ENCODE results near the gene RAP2A.

The RAP2A gene

DNA sequence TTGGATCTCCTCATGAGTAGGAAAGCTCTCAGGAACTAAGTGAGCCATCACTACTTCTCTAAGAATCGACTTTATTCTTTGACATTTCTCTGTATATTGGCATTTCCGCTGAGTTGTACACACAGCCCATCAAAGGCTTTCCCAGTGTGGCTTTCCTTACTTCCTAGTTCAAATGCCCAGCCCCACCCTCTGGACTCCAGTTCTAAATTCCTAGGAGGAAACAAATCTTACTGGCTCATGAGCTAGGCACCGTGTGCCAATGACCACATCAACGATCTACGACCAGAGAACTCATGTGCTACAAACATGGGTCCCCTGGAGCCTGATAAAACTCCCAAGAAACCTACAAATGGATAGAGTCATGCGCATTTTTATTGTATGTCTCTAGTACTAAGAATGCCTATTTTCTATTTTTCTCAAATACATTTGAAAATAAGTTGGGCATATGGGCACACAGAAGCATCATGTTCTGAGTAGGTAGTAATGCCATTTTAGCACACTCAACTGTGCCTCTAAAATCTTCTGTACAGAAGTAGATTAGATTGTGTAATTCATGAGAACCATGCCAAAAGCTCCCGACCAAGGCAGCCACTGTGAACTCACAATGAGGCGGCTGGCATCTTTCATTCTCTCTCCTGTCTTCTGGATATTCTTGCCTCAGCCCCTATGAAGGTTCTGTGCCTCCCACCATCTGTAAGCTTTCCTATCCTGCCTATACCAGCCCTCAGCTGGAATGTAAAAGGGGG lies 10.5 kb upstream of the RAP2A start:
- no peak for FAIRE-seq

DNA sequence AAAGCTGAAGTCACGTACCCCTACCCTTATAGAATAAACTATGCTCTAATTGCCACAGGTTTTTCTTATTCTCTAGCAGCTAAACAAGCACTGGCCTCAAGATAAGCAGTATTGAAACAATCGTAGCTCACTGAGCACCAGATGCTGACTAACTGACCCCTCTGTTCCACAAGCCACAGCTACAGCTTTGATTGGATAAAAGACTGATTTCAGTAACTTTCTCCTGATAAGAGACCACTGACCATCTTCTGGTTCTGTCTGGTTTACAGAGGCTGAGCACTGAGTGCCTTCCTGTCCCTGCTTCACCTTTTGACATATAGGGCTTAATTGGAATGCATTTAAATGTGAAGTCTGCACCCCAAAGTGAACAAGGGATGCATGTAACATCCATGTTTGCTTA lies 8.4 kb upstream of the RAP2A start:
- no peak for FAIRE-seq

DNA sequence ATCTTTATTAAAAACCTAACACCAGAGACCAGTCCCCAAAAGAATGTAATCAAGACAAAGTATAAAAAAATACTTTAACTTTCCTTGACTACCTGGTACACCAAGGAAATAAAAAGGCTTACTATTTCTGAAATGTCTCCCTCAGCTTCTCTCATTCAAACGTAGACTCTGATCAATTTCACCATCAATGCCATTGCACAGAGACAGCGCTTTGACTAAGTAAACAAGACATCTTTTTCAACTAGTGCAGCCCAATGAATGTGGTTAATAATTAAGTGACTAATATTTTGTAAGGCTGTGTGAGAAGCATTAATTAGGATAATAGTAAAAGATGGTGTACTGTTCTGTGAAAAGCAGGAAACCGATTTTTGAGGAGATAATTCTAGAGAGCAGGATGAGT lies 7.3 kb upstream of the RAP2A start:
- FAIRE-seq = peak; percentile 76

DNA sequence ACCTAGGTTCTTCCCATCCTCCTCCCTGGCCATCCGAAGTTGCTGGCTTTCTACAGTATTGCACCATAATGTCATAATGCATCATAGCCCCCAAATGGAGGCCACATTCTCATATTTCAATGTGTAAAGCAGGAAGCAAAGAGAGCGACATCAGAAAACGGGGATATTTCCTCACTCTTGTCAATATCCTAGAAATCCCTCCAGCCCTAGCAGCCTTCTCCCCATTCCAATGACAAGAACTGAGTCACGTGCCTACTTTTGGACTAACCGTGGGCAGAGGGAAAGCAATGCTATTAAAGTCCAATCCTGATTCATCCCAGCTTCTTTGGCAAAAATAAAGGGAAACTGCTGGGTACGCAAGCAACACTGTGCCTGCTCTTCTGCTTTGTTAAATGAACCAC lies 4.3 kb upstream of the RAP2A start:
- no peak for FAIRE-seq

DNA sequence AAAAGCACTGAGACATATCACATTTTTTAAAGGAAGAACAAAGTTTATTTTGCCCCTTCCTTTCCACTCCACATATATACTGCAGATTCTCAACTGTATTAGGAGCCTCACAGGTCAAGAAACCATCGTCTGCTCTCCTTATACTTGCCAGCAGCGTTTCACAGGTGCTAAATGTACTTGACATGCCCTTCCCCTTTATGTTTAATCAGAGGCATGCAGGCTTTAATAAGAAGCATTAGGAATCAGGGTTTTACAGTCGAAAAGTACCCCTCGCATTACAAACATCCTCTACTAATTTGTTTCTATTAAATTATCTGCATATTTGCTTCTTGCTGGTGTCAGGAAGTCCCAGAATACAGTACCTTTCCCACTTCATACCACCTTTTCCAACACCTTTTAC lies 3.7 kb upstream of the RAP2A start:
- no peak for FAIRE-seq

DNA sequence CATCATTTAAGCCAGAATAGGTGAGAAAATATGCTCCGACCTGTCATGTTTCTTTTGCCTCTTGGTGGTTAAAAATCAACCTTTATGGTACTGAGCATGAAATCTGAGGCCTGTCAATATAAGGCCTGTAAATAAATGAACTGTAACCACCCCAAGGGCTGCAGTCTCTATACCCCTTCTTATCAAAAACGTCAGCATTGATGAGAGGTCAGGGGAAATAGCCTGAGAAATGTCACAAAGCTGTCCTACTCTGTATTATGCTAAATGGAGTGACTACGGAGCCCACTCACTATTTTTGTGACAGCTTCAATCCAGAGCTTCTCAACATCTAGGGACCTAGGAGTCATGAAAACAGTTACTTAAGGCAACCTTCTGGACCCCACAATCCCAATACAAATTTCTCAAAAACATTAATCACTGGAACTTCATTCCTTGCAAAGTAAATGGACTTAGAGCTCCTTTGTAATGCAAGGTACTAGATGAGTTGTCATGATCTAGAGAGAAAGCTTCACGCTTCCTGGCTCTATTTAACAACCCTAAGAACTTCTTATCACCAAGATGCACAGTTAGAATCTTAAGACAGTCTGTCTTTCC lies 2.7 kb upstream of the RAP2A start:
- no peak for FAIRE-seq

DNA sequence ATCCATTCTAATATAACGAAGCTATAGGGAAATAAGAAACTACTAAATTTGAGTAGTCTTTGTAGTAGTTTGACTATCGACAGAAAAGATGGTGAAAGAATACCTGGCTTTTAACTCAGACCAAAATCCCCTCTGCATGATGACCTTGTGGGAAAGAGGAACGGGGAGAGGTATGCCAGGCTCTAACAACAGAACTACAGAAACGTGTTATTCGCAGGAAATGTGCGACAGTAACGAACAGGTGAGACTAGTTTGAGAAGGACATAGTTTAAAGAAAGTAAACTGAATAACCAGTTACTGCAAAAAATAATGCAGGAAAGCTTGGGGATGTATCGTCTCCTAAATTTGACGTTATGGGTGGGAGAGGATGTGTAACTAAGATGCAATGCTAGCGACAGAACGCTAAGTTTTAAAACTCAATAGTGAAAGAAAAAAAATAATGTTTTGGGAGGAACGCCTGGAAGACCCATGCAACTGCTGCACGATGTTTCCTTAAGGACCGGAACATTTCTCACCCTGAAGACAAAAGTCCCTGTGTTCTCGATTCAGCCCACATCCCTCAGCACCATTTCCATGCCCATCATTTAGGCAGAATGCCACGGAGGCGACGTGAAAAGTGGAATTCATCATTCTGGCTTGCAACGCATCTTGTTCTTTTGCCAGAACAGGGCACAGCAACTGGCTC lies 1.6 kb upstream of the RAP2A start:
- FAIRE-seq = peak; percentile 76

DNA sequence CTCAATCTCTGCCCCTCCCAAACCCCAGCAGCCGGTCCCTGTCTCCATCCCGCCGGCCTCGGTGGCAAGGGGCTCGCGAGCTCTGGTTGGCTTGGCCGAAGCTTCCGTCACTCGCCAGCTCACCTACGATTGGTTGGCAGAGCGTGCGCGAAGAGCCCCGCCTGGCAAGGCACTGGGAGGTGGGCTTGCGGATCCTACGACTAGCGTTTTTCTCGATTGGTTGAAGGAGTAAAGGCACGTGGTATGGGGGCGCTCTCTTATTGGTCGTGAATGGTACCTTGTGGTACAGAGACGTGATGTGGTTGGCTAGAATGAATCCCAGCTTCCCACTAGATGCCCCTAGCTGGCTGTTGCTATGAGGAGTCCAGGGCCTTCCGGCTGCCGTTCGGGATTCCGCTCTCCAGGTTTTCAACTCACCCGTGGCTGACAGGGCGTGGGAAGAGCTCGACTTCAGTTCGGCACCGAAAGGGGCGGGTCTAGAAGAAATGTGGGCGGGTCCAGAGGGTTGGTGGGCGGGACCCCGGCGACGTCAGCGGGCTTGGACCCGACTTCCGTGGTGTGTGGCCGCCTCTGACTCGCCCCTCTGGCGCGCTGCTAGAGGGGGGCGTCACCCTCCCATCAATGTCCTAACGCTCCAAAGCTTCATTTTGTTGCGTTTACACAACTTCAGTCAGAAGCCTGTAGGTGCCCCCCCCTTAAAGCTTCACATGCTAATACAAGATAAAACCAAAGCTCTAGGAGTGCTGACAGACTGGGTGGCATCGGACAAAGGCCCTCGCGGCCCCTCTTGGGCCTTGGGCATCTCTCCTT lies 847 bp upstream of the RAP2A start:
- FAIRE-seq = peak; percentile 100

DNA sequence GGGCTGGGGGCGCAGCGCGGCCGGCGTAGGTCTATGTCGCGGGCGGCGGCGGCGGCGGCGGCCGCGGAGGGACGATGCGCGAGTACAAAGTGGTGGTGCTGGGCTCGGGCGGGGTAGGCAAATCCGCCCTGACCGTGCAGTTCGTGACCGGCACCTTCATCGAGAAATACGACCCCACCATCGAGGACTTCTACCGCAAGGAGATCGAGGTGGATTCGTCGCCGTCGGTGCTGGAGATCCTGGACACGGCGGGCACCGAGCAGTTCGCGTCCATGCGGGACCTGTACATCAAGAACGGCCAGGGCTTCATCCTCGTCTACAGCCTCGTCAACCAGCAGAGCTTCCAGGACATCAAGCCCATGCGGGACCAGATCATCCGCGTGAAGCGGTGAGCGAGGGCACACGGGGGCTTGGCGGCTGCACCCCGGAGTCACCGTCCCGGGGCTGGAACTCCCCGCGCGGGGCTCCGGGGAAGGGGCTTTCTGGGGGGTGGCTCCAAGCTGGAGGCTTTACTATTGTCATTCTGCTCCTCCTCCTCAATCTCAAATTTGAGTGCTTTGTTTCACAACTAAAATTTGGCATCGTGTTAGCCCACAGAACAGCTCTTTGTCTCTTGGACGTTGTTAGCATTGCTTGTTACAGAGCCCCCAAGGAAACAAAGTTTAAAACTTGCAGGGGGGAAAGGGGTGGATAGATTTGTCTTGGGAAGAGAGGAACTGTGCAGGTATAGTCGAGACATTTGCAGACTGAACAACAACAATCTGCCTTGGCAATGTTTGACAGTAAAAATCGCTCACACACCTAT lies 630 bp downstream of the RAP2A start:
- FAIRE-seq = no peak

DNA sequence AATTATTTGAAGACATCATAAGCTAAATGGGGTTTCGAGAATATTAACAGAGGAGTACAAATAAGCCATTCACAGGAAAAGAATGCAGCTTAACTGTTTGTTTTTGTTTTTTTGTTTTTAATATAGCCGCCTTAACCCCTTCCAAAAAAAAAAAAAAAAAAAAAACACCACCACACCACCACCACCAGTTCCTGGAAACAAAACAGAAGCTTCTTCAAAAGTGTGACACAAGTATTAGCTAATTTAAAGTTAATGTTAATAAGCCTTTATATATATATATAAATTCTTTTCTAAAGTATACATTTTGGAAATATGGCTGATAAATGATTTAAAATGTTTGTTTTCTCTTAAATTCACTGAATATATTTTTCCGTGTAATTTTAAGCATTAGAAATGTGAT lies 1.4 kb downstream of the RAP2A start:
- FAIRE-seq = no peak

DNA sequence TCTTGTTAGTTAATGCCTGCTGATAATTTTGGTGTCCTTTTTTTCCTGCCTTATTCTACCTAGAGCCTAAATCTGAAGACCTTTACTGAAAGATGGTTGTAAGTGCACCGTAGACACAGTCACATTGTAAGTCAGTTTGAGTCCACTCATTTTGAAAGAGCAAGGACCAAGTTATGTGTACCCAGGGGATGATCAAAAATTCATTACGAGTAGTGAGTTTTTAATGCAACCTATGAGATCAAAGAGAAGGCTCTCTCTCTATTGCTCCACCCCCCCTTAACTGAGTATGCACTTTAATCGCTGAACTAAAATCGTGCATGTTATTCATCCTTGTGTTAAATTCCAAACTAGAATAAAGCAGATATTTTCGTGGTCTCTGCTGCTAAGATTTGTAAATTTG lies 1.8 kb downstream of the RAP2A start:
- FAIRE-seq = no peak

DNA sequence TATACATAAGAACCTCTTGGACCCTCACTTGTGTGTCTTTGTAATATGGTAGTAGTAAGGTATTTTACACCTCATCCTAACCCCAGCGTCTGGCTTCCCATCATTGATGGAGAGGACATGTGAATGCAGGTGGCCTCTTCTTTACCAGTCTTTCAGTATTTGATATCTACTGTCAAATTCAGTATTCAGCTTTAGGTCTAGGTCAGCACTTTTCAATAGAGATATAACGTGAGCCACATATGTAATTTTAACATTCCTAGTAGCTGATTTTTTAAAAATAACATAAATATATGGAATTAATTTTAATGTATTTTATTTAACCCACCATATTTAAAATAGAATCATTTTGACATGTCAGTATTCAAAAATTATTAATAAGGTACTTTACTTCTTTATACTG lies 2.9 kb downstream of the RAP2A start:
- FAIRE-seq = no peak

DNA sequence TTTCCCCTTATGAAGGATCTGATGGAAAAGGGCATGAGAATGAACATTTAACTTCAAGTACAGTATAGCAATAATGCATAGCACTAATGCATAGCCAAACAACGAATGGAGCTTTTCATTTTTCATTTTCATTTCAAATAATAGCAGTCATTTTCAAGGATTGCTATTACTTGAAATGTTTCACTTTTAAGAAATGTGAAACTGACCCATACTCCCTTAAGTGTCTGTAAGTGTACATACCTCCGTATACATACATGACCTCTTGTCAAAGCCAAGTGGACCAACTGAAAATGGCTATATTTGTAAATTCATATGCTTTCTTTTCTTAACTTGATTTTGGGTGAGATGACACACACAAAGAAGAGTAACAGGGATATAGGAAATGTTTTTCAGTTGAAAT lies 3.8 kb downstream of the RAP2A start:
- FAIRE-seq = no peak

DNA sequence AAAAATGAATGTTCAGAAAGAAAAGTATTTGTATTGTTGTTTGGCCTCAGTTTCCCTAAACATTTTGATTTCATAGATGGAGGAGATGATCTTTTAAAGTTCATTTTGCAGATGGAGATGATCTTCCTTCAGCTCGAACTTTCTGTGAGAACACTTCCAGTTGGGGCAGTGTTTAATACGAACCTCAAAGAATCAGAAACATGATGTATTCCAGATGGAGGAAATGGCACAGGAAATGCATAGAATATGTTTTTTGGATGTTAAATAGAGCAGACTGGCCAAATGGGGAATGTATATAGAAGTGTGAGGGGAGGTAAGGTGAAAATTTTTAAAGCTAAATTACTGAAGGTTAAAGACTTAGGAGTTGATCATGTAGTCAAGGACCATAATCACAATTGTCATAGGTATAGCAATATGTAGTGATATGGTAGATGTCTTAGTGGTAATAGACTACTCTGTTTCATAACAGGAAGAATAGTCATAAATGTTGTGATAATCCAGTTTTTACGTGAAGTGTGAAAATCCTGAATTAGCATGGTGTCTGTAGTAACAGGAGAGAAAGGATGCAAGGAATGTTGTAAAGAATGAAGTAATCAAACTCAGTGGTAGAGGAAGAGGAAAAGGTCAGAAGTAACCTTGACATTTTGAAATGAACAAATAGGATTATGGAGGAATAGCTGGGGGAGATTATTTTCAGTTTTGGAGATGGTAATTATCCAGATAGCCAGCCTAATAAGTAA lies 5.1 kb downstream of the RAP2A start:
- no peak for FAIRE-seq

DNA sequence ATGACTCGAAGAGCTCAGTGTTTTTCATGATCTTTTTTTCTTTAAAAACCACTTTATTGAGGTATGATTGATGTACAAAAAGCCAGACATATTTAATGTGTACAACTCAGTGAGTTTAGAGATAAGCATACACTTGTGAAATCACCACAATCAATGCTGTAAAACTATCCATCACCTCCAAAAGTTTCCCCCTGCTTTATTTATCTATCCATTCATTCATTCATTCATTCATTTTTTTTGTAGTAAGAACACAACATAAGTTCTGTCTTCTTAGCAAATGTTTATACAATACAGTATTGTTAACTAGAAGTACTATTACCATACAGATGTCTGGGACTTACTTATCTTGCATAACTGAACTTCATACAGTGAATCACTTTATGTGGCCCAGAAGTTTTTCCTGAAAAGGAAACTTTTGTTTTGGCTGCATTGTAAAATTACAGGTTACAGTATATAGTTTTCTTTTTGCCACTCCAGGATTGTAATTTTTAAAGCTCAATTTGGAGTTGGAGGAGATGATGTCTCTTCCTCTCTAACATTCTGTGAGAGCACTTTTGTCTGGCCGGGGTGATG lies 6.7 kb downstream of the RAP2A start:
- FAIRE-seq = no peak

DNA sequence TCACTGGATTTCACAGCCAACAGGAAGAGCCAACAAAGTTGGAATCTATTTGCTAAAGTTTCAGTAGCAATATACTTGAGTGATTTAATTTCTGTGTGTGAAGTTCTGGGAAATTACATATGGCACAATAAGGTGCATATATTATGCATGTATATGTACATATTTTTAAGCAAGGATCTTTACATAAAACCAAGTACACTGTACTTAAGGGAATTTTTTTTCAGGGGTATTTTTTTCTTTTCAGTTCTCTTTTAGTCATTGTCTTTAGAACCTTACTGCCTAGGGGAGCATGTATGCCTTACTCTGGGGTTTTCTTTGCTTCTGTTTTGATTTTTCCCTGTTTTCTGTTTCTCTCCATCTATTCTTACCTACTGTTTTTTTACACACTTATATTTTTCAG lies 7.4 kb downstream of the RAP2A start:
- FAIRE-seq = no peak

DNA sequence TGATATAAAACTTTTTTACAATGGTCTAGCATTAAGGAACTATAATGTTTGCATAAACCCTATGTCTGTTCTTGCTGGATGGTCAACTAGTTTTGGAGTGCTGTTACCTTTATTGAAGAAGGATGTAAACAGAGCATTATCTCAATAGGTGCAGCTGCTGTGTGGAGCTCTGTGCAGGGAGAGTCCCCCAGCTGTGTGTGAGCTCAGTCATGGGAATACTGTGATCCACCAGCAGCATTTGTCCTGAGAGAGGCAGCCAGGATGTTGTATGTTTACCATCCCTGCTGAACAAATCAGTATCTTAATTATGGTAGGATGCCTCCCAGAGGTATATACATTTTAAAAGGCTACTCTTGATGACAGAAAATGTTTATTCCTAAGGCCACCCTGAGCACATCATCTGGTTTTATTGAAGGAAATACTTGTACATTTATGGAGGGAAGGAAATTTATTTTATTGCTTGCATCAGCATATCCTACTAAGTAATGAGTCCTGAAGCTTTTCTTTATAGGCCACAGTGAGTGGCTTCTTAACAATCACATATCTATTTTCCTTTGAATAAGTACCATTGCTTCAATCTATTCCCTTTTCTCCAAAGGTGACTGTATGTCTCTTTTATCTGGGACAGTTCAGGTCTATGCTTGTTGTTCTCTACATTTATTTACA lies 11.7 kb downstream of the RAP2A start:
- no peak for FAIRE-seq

DNA sequence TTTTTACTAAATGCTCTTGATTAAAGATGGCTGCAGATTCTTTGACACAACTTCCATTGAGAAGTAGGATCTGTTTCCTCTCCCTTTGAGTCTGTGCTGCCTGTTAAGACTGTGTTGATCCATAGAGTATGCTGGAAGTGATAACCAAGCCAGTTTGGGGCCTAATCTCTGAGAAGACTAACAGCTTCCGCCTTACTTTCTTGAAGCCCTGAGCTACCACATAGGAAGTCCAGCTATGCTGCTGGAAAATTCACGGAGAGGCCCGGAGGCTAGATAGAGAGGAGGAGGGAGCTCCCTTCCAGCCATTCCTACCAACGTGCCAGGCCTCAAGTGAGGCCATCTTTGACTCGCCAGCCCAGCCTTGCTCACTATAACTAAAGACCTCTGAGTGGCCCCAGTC lies 12.5 kb downstream of the RAP2A start:
- FAIRE-seq = no peak

DNA sequence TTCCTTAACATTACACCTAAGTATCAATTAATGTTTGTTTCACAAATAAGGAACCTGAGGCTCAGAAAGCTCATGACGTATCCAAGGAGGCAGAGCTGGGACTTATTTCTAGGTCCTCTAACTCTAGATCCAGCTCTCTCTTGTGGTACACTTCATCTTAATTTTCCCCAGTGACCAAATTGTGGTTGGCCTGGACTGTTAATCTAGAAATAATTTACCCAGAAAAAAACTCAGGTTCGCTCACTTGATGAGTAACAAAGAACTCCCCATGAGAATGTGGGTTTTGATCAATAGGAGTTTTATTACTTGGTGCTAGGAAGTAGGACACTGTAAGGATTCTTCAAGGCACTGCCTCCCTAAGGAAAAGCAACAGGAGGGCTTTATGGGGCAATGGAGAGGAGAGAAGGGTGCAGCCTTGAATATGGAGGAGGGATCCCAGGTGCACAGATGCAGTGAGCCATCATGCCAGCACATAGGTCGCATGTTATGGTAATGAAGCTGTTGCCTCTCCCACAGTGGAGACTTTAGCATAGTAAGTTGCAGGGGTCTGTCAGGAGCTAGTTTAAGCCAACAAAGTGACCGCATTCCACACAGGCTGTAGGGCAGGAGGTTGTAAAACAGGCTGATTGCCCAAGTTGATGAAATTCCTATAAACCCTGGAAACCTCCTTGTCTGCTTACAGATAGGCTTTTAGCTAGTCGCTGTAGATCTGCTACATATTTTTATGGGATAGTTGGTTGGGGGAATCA lies 14.7 kb downstream of the RAP2A start:
- no peak for FAIRE-seq

DNA sequence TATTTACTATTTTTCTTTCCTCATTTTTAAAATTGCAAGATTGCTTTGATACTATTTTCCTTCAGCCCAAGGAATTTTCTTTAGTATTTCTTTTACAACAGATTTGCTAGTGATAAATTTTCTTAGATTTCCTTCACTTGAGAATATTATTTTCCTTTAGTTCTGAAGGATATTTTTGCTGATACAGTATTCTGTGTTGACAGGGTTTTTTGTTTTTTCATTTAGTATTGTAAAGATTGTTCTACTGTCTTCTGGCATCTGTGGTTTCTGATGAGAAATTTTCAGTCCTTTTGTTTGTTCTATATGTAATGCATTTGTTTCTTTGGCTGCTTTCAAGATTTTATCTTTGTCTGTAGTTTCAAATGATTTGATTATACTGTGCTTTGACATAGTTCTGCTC lies 20.7 kb downstream of the RAP2A start:
- FAIRE-seq = peak; percentile 51
